GM23338 (cell line): ENCODE data around the gene NDUFS5. TPM values are rescaled to one million over a fixed set of nuclear protein-coding genes. Genes with fewer than 3 reads are reported as not detected.

Experiments used
- ATAC-seq: fragments of 200-7000 bp; cut with Tn5 transposase; 3 replicates; pipeline ENCODE4 v1.9.1; 2020
- DNase-seq: peaks from one replicate; pipeline ENCODE4 v3.0.0-alpha.2; 2015; ENCODE audit warnings: low spot score
- H2AFZ ChIP-seq: fragments of 200-600 bp; sonication (generic); 2 replicates; pipeline ENCODE4 v1.8.0; 2016; ENCODE audit warnings: antibody characterized with exemption, mild to moderate bottlenecking, moderate library complexity
- H3F3A ChIP-seq: fragments of 200-600 bp; sonication (generic); replicated peaks from 2 replicates; pipeline ENCODE4 v1.8.0; 2017; ENCODE audit warnings: antibody characterized with exemption, mixed run types, low read depth
- H3K27ac ChIP-seq: fragments of 200-600 bp; sonication (generic); 2 replicates; pipeline ENCODE4 v1.6.1; 2016; ENCODE audit warnings: low read depth
- H3K27me3 ChIP-seq: fragments of 200-600 bp; sonication (generic); 2 replicates; pipeline ENCODE4 v1.8.0; 2016; ENCODE audit warnings: mild to moderate bottlenecking, mixed run types, moderate library complexity; ENCODE audit not compliant: insufficient read depth
- H3K36me3 ChIP-seq: fragments of 200-600 bp; sonication (generic); 2 replicates; pipeline ENCODE4 v1.8.0; 2016; ENCODE audit warnings: mild to moderate bottlenecking; ENCODE audit not compliant: insufficient read depth
- H3K4me1 ChIP-seq: fragments of 200-600 bp; sonication (generic); 2 replicates; pipeline ENCODE4 v1.8.0; 2016; ENCODE audit warnings: mild to moderate bottlenecking, moderate library complexity; ENCODE audit not compliant: insufficient read depth
- H3K4me2 ChIP-seq: fragments of 200-600 bp; sonication (generic); 2 replicates; pipeline ENCODE4 v1.7.1; 2017; ENCODE audit warnings: mixed run types
- H3K4me3 ChIP-seq: fragments of 200-600 bp; sonication (generic); 2 replicates; pipeline ENCODE4 v1.6.1; 2016; ENCODE audit warnings: mixed run types
- H3K79me2 ChIP-seq: fragments of 200-600 bp; sonication (generic); replicated peaks from 2 replicates; pipeline ENCODE4 v1.8.0; 2017; ENCODE audit warnings: mild to moderate bottlenecking; ENCODE audit not compliant: insufficient read depth
- H3K9me2 ChIP-seq: fragments of 200-600 bp; sonication (generic); 2 replicates; pipeline ENCODE4 v1.8.0; 2017; ENCODE audit not compliant: insufficient read depth
- H4K20me1 ChIP-seq: fragments of 200-600 bp; sonication (generic); replicated peaks from 2 replicates; pipeline ENCODE4 v1.8.0; 2017; ENCODE audit warnings: mild to moderate bottlenecking; ENCODE audit not compliant: insufficient read depth
- H3K27ac Mint-ChIP-seq: 2 replicates; pipeline ENCODE4 v1.8.0; 2020; ENCODE audit warnings: inconsistent platforms, mild to moderate bottlenecking, moderate library complexity, mixed read lengths
- H3K27me3 Mint-ChIP-seq: 3 replicates; pipeline ENCODE4 v1.8.0; 2022; ENCODE audit warnings: low read depth, mild to moderate bottlenecking, moderate library complexity, mixed read lengths, inconsistent platforms; ENCODE audit not compliant: insufficient read depth, poor library complexity
- H3K36me3 Mint-ChIP-seq: 3 replicates; pipeline ENCODE4 v1.8.0; 2021; ENCODE audit warnings: low read depth, mild to moderate bottlenecking, inconsistent platforms, moderate library complexity, mixed read lengths
- H3K4me1 Mint-ChIP-seq: 3 replicates; pipeline ENCODE4 v1.8.0; 2020; ENCODE audit warnings: mild to moderate bottlenecking, inconsistent platforms, mixed read lengths
- H3K4me3 Mint-ChIP-seq: 3 replicates; pipeline ENCODE4 v1.8.0; 2021; ENCODE audit warnings: moderate library complexity, mild to moderate bottlenecking, inconsistent platforms, mixed read lengths
- H3K9me3 Mint-ChIP-seq: 3 replicates; pipeline ENCODE4 v1.8.0; 2020; ENCODE audit warnings: moderate library complexity, mild to moderate bottlenecking, inconsistent platforms, mixed read lengths
- CREB1 ChIP-seq: fragments of 250-450 bp; sonication (Bioruptor Pico); IDR thresholded peaks from 2 replicates; pipeline ENCODE4 v1.5.0; 2020; ENCODE audit warnings: low read depth, mild to moderate bottlenecking, moderate library complexity
- EZH2 ChIP-seq: fragments of 200-600 bp; sonication (generic); IDR thresholded peaks from one replicate; pipeline ENCODE4 v1.8.0; 2017; ENCODE audit warnings: antibody characterized with exemption, mild to moderate bottlenecking, low read depth; ENCODE audit not compliant: unreplicated experiment
- EZH2phosphoT487 ChIP-seq: fragments of 200-600 bp; sonication (generic); IDR thresholded peaks from one replicate; pipeline ENCODE4 v1.8.1; 2018; ENCODE audit warnings: antibody characterized with exemption; ENCODE audit not compliant: unreplicated experiment
- JUNB ChIP-seq: IDR thresholded peaks from one replicate; pipeline ENCODE4 v1.6.1; 2016; ENCODE audit warnings: antibody characterized with exemption; ENCODE audit not compliant: unreplicated experiment
- NANOG ChIP-seq: IDR thresholded peaks from 2 replicates; pipeline ENCODE4 v1.6.1; 2016; ENCODE audit warnings: antibody characterized with exemption, borderline replicate concordance
- POLR2AphosphoS5 ChIP-seq: IDR thresholded peaks from 2 replicates; pipeline ENCODE4 v1.6.1; 2016; ENCODE audit warnings: antibody characterized with exemption, low read depth
- STAT1 ChIP-seq: IDR thresholded peaks from one replicate; pipeline ENCODE4 v1.6.1; 2016; ENCODE audit warnings: antibody characterized with exemption; ENCODE audit not compliant: unreplicated experiment
- ZNF114 ChIP-seq: fragments of 250-450 bp; sonication (Bioruptor Pico); IDR thresholded peaks from 2 replicates; pipeline ENCODE4 v1.5.0; 2020; ENCODE audit warnings: mild to moderate bottlenecking, moderate library complexity
- ZNF331 ChIP-seq: fragments of 250-450 bp; sonication (Bioruptor Pico); IDR thresholded peaks from 2 replicates; pipeline ENCODE4 v1.5.0; 2020; ENCODE audit warnings: low read depth, mild to moderate bottlenecking, moderate library complexity
- polyA plus RNA-seq: library from polyadenylated mRNA; unstranded; fragments of >200 nt; fragmentation: Nextera tagmentation; extraction: Ambion mirVana; gene quantifications from 2 replicates; pipeline ENCODE4 v1.2.1, GENCODE V29; 2016
- total RNA-seq: library from RNA; depleted of rRNA; stranded (reverse); fragments of >200 nt; shearing (Covaris generic); gene quantifications from 2 replicates; pipeline ENCODE4 v1.2.3, GENCODE V29; 2014
- TF ChIP-seq, protein P1 (sequence below): fragments of 250-450 bp; sonication (Bioruptor Pico); IDR thresholded peaks from 2 replicates; pipeline ENCODE4 v1.5.0; 2020; ENCODE audit warnings: mild to moderate bottlenecking, moderate library complexity
- TF ChIP-seq, protein P2 (sequence below): IDR thresholded peaks from 2 replicates; pipeline ENCODE4 v1.6.1; 2016; ENCODE audit warnings: antibody characterized with exemption
- TF ChIP-seq, protein P3 (sequence below), 2 experiments: fragments of 200-600 bp in 1 of 2; sonication (generic) in 1 of 2; conservative IDR thresholded peaks; 2 replicates each; pipeline versions ENCODE4 v1.5.1 to v1.6.1; 2016 to 2017; ENCODE audit warnings: antibody characterized with exemption in 2 of 2, low read depth in 2 of 2, mild to moderate bottlenecking in 2 of 2, moderate library complexity in 1 of 2
- TF ChIP-seq, protein P4 (sequence below): IDR thresholded peaks from one replicate; pipeline ENCODE4 v1.6.1; 2018; ENCODE audit warnings: antibody characterized with exemption; ENCODE audit not compliant: unreplicated experiment

NDUFS5 gene
- total and polyA plus RNA-seq, 2 experiments from 2014 or later: 532 to 2,534 TPM

DNA sequence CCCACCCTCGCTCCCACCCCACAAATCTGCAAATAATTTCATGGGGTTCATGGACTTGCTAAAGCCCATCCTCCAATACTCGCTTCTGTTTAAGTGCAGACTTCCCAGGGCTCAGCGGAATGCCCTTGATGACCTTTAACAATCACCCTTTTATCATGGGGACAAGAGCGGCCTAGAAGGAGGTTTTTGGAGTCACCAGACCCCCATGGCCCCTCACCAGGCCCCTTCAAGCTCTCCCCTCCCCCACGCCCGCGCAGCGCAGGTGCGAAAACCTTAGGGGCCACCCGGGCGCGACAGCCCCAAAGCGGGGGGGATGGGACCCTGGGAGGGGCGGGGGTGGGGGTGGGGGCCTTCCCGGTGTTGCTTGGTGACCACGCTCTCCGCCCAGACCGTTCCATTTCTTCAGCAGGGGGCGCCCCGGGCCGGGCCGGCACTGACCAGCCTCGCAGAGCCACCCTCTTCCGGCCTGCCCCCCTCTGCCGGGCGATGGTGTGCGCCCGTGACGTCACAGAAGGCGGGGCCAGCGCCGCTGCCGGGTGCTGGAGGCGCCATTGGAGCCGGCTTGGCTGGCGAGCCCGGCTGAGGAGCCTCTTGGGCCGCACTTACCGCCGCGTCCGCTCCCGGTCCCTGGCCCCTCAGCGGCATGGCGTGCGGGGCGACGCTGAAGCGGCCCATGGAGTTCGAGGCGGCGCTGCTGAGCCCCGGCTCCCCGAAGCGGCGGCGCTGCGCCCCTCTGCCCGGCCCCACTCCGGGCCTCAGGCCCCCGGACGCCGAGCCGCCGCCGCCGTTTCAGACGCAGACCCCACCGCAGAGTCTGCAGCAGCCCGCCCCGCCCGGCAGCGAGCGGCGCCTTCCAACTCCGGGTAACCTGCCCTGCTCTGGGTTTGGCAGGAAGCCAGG, 35.2 kb upstream of the NDUFS5 start, which contains the start of gene AKIRIN1:
Gene AKIRIN1 (plus strand): TSS at position 539 of the 900 bp plus-strand sequence. CDS start 105 bp downstream, at position 644.
- ATAC-seq: peak; percentile 87
- peaks cover 10% of the 10 kb centered on the region for H3K36me3 ChIP-seq
- peaks cover 49% of the 10 kb centered on the region for H3K79me2 ChIP-seq
- peak within 1 kb of the TSS; percentile 98 for H3K27ac ChIP-seq
- peak; percentile 95 for DNase-seq
- TF ChIP-seq EZH2 (no peak), STAT1 (no peak), JUNB (no peak), NANOG (peak; percentile 86), POLR2AphosphoS5 (peak; percentile 92), EZH2phosphoT487 (no peak), CREB1 (CRISPR knock-in tag) (peak; percentile 99), ZNF114 (CRISPR knock-in tag) (no peak), ZNF331 (CRISPR knock-in tag) (no peak)
- TF ChIP-seq, protein P1, sequence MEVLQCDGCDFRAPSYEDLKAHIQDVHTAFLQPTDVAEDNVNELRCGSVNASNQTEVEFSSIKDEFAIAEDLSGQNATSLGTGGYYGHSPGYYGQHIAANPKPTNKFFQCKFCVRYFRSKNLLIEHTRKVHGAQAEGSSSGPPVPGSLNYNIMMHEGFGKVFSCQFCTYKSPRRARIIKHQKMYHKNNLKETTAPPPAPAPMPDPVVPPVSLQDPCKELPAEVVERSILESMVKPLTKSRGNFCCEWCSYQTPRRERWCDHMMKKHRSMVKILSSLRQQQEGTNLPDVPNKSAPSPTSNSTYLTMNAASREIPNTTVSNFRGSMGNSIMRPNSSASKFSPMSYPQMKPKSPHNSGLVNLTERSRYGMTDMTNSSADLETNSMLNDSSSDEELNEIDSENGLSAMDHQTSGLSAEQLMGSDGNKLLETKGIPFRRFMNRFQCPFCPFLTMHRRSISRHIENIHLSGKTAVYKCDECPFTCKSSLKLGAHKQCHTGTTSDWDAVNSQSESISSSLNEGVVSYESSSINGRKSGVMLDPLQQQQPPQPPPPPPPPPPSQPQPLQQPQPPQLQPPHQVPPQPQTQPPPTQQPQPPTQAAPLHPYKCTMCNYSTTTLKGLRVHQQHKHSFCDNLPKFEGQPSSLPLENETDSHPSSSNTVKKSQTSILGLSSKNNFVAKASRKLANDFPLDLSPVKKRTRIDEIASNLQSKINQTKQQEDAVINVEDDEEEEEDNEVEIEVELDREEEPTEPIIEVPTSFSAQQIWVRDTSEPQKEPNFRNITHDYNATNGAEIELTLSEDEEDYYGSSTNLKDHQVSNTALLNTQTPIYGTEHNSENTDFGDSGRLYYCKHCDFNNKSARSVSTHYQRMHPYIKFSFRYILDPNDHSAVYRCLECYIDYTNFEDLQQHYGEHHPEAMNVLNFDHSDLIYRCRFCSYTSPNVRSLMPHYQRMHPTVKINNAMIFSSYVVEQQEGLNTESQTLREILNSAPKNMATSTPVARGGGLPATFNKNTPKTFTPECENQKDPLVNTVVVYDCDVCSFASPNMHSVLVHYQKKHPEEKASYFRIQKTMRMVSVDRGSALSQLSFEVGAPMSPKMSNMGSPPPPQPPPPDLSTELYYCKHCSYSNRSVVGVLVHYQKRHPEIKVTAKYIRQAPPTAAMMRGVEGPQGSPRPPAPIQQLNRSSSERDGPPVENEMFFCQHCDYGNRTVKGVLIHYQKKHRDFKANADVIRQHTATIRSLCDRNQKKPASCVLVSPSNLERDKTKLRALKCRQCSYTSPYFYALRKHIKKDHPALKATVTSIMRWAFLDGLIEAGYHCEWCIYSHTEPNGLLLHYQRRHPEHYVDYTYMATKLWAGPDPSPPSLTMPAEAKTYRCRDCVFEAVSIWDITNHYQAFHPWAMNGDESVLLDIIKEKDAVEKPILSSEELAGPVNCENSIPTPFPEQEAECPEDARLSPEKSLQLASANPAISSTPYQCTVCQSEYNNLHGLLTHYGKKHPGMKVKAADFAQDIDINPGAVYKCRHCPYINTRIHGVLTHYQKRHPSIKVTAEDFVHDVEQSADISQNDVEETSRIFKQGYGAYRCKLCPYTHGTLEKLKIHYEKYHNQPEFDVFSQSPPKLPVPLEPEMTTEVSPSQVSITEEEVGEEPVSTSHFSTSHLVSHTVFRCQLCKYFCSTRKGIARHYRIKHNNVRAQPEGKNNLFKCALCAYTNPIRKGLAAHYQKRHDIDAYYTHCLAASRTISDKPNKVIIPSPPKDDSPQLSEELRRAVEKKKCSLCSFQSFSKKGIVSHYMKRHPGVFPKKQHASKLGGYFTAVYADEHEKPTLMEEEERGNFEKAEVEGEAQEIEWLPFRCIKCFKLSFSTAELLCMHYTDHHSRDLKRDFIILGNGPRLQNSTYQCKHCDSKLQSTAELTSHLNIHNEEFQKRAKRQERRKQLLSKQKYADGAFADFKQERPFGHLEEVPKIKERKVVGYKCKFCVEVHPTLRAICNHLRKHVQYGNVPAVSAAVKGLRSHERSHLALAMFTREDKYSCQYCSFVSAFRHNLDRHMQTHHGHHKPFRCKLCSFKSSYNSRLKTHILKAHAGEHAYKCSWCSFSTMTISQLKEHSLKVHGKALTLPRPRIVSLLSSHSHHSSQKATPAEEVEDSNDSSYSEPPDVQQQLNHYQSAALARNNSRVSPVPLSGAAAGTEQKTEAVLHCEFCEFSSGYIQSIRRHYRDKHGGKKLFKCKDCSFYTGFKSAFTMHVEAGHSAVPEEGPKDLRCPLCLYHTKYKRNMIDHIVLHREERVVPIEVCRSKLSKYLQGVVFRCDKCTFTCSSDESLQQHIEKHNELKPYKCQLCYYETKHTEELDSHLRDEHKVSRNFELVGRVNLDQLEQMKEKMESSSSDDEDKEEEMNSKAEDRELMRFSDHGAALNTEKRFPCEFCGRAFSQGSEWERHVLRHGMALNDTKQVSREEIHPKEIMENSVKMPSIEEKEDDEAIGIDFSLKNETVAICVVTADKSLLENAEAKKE (CRISPR knock-in tag): 0 out of 2 replicates have a peak, but pooled peaks have one; percentile 6
- TF ChIP-seq, protein P2, sequence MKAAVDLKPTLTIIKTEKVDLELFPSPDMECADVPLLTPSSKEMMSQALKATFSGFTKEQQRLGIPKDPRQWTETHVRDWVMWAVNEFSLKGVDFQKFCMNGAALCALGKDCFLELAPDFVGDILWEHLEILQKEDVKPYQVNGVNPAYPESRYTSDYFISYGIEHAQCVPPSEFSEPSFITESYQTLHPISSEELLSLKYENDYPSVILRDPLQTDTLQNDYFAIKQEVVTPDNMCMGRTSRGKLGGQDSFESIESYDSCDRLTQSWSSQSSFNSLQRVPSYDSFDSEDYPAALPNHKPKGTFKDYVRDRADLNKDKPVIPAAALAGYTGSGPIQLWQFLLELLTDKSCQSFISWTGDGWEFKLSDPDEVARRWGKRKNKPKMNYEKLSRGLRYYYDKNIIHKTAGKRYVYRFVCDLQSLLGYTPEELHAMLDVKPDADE: peak; percentile 55
- TF ChIP-seq, protein P3, sequence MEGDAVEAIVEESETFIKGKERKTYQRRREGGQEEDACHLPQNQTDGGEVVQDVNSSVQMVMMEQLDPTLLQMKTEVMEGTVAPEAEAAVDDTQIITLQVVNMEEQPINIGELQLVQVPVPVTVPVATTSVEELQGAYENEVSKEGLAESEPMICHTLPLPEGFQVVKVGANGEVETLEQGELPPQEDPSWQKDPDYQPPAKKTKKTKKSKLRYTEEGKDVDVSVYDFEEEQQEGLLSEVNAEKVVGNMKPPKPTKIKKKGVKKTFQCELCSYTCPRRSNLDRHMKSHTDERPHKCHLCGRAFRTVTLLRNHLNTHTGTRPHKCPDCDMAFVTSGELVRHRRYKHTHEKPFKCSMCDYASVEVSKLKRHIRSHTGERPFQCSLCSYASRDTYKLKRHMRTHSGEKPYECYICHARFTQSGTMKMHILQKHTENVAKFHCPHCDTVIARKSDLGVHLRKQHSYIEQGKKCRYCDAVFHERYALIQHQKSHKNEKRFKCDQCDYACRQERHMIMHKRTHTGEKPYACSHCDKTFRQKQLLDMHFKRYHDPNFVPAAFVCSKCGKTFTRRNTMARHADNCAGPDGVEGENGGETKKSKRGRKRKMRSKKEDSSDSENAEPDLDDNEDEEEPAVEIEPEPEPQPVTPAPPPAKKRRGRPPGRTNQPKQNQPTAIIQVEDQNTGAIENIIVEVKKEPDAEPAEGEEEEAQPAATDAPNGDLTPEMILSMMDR (conservative IDR thresholded peaks at IDR 0.05; ENCODE audit: low read depth in 2 of 2): no peak
- TF ChIP-seq, protein P4, sequence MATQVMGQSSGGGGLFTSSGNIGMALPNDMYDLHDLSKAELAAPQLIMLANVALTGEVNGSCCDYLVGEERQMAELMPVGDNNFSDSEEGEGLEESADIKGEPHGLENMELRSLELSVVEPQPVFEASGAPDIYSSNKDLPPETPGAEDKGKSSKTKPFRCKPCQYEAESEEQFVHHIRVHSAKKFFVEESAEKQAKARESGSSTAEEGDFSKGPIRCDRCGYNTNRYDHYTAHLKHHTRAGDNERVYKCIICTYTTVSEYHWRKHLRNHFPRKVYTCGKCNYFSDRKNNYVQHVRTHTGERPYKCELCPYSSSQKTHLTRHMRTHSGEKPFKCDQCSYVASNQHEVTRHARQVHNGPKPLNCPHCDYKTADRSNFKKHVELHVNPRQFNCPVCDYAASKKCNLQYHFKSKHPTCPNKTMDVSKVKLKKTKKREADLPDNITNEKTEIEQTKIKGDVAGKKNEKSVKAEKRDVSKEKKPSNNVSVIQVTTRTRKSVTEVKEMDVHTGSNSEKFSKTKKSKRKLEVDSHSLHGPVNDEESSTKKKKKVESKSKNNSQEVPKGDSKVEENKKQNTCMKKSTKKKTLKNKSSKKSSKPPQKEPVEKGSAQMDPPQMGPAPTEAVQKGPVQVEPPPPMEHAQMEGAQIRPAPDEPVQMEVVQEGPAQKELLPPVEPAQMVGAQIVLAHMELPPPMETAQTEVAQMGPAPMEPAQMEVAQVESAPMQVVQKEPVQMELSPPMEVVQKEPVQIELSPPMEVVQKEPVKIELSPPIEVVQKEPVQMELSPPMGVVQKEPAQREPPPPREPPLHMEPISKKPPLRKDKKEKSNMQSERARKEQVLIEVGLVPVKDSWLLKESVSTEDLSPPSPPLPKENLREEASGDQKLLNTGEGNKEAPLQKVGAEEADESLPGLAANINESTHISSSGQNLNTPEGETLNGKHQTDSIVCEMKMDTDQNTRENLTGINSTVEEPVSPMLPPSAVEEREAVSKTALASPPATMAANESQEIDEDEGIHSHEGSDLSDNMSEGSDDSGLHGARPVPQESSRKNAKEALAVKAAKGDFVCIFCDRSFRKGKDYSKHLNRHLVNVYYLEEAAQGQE: peak; percentile 23
- H2AFZ ChIP-seq: no peak within 1 kb of the TSS
- peak within 1 kb of the TSS; percentile 95 for H3K4me3 Mint-ChIP-seq
- H3K27me3 Mint-ChIP-seq: peaks cover 7% of the 10 kb centered on the region
- peak within 1 kb of the TSS; percentile 97 for H3K27ac Mint-ChIP-seq
- H4K20me1 ChIP-seq: peaks cover 38% of the 10 kb centered on the region
- H3K36me3 Mint-ChIP-seq: peaks cover 41% of the 10 kb centered on the region
- H3K4me3 ChIP-seq: peak within 1 kb of the TSS; percentile 87
- H3K4me1 ChIP-seq: peaks cover 59% of the 10 kb centered on the region
- no peaks in the 10 kb centered on the region for H3K9me3 Mint-ChIP-seq
- H3K4me2 ChIP-seq: peak within 1 kb of the TSS; percentile 96
- no peaks in the 10 kb centered on the region for H3K27me3 ChIP-seq
- H3K9me2 ChIP-seq: no peaks in the 10 kb centered on the region
- peaks cover 49% of the 10 kb centered on the region for H3K4me1 Mint-ChIP-seq
- peaks cover 16% of the 10 kb centered on the region for H3F3A ChIP-seq
